RPMI8226 (cell line): ENCODE measurements around the gene ARHGAP44.

Experiments
- DNase-seq: peaks from one replicate; pipeline ENCODE4 v3.0.0-alpha.2; 2015

Gene ARHGAP44

DNA sequence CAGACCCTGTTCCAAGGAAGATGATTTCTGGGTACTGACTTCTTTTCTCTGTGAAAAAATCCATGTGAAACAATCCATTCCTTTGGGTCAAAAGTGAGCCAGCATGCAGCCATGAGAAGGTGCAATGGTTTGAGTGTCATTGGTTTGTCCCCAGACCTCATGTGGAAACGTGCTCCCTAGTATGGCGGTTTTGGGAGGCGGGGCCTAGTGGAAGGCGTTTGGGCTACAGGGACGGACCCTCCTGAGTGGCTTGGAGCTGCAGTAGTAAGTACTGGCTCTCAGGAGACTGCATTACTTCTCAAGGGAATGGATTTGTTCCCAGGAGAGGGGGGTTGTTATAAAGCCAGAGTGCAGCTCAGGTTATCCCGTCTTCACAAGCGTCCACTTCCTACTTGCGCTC, 209.2 kb downstream of the ARHGAP44 start:
- DNase-seq, result no peak

DNA sequence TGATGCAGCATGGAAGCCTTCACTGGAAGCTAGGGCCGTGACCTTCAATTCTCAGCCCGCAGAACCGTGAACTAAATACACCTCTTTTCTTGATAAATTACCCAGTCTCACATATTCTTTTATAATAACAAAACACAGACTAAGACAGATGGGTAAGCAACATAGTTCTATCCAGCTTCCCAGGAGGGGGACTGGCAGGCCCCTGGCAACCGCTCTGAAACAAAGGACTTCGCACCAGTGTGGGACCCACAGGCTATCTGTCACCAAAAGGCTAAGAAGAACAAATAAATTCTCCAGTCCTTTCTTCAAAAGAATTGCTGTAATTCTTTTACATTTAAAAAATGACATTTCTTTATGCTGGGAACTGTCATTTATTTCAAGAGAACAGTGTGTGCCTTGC, 209.6 kb downstream of the ARHGAP44 start:
- no peak for DNase-seq

DNA sequence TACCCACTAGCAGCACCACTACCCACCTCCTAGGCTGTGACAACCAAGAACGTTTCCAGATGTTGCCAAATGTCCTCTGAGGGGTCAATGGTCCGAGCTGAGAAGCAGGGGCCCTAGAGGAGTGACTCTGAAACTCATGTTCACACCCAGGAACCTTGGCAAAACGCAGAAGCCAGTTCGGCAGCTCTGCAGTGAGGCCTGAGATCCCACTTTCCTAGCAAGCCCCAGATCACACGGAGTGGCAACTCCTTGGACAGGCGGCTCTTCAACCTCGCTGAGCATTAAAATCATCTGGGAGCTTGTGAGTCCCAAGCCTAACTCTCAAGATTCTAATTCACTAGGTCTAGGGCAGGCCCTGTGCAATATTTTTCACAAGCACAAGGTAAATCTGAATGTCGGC, 211.3 kb downstream of the ARHGAP44 start:
- no peak for DNase-seq

DNA sequence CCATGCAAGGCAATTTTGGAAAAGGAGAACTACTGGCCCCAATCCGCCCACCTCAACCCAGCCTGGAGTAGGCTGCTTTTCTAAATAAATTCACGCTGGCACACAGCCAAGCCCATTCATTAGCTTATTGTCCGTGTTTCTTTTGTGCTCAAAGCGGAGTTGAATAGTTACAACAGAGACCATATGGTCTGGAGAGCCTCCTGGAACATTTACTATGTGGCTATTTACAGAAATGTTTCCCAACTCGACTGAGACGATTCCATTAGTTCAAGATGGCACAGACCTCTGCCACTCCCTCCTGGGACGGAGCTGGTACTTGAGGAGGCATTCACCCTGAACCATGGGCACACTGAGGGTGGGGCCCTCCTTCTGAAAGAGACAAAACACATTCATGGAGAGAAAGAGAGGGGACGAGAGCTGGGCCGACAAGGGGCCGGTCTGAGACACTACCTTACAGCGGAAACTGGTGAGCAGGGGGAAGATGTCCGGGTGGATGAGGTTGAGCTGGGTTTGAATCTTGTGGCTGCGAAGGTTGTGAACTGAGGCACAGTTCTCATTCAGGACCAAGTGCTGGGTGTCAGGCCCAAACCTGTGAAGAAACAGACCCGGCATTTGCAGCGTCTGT, 212.8 kb downstream of the ARHGAP44 start:
- DNase-seq, result no peak

DNA sequence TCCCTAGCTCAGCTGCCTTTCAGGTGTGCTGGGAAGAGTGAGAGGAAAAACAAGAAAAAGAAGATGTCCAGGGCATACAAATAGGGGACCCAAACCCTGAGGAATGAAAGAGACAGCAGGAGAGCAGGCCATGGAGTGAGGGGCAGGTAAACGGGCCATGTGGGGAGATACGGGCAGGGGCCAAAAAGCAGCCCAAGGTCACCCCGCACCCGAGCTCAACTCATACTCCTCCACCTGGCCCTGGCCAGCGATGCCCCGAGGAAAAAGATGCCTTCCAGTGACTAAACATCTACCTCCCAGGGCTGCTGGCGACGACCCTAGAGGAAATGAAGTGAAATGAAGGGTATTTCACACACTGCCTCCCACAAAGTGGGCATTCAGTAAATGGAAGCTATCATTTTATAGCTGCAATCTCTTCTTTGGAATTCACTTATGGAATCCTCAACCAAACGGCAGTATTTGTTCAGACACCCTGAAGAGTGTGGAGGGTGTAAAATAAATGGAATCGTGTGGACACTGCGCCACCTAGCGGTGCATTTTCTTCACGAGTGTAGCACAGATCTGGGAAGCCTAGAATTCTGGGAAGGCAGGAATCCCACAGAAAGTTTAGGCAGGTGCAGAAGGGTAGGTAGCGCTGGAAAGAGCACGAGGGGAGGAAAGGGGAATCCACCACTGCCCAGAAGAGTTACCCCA, 213.6 kb downstream of the ARHGAP44 start:
- peak; percentile 45 for DNase-seq

DNA sequence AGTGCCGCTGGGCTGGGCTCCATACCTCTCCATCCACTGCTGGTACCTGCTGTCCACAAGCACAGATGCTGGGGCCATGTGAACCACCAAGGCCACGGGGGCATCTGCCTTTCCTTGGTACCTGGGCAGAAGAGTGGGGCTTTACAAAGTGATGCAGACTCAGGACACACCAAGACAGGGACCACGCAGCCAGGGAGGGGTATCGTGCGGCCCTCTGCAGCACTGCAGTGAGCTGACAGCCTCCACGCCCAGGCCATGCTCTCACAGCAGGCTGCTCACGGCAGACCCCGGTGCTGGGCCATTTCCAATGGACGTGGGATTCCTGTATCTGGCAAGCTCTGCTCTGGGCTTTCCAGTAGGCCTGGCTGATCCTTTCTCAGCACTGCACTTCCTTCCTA, 214.2 kb downstream of the ARHGAP44 start:
- no peak for DNase-seq

DNA sequence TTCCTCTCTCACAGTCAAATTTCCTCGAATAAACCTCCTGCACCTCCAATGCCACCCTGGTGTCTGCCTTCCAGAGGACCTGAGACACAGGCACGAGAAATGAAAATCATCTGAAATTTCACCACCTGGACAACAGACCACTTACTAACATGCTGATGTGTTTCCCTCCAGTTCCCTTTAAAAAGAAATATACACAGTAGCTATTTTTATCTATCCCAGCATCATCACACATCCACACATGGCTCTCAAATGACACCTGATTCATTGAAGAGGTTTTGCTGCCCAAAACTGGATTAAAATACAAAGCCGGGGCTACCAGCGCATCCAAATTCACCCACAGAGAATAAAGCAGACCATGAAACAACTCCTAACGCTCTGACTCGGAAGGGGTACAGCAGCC, 214.6 kb downstream of the ARHGAP44 start:
- DNase-seq, result no peak

DNA sequence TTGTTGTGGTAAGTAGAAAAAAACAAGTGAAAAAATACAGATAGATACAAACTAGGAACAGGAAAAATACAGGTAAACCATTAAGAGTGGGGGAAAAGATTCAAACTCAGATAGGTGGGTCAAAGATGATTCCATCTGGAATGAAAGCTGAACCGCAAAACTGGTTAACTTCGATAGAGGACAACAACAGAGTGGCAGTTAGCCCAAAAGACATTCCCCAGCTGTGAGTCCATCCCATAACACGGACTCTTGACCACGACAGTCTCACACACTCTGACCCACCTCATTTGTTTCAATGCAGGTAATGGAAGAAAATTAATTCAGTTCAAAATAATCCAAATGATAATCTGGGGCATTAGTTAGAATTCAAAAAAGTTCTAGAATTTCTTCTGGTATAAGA, 215.0 kb downstream of the ARHGAP44 start:
- no peak for DNase-seq

DNA sequence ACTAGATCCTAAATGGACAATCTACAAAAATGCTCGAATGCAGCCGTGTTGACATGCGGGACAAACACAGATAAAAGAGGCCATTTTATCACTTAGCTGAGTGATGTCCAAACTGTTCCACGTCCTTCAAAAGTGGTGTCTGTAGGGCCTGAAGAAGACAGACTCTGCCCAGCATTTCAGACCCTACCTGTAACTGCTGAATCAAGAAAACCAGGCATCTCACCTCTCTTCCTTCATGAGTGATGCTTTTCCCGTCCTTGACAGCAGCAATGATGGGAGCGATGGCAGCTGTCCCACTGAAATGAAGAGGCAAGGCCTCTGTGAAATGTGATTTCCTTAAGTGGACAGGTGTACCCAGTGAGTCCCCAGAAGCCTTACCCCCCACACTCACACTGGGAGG, 216.2 kb downstream of the ARHGAP44 start:
- DNase-seq, result no peak

DNA sequence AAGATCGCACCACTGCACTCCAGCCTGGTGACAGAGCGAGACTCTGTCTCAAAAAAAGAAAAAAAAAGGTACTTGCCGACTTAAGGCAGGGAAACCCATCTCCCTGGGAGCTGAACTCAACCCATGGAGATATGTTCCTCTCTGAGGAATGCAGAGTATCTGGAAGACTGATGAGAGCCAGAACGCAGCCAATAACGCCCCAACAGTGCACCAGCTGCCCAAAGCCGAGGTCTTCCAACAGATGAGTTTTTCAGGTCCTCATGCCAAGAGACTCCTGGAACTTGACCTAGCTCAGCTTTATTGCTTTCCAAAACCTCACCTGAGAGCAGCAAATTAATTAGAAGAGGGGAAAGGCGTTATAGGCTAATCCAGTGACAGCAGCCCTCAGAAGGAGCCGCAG, 219.2 kb downstream of the ARHGAP44 start:
- DNase-seq, result no peak

DNA sequence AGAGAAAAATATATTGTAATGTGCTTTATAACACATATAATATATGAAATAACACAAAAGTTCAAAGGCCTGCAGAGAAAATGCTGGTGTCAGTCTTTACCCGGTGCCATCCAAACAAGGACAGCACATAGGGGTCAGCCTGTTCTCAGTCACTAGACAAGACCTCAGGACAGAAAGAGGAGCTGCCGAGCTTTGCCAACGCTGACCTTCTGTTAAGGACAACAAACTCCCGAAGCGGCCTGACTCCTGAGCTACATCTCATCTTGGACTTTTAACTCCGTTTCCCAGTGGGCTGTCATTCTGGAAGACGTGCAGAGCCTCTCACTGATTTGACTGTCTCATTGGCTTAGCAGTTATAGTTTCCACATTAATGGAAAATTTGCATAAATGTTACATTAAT, 221.7 kb downstream of the ARHGAP44 start:
- no peak for DNase-seq

DNA sequence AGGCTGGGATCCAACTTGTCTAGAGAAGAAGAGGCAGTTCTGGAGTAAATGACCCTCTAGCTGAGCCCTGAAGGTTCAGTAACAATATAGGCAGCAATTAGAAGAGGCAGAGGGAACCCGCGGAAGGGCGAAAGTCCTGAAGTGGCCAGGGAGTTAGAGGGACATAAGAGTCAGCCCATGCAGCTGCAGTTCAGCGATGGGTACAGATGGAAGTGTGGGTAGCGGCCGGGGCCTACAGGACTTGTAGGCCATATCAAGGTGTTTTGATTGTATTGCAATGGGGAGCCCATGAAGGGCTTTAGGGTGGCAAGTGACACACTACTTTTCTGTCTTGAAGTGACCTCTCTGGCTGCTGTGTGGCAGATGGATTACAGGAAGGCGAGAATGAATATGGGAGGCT, 225.5 kb downstream of the ARHGAP44 start:
- no peak for DNase-seq

DNA sequence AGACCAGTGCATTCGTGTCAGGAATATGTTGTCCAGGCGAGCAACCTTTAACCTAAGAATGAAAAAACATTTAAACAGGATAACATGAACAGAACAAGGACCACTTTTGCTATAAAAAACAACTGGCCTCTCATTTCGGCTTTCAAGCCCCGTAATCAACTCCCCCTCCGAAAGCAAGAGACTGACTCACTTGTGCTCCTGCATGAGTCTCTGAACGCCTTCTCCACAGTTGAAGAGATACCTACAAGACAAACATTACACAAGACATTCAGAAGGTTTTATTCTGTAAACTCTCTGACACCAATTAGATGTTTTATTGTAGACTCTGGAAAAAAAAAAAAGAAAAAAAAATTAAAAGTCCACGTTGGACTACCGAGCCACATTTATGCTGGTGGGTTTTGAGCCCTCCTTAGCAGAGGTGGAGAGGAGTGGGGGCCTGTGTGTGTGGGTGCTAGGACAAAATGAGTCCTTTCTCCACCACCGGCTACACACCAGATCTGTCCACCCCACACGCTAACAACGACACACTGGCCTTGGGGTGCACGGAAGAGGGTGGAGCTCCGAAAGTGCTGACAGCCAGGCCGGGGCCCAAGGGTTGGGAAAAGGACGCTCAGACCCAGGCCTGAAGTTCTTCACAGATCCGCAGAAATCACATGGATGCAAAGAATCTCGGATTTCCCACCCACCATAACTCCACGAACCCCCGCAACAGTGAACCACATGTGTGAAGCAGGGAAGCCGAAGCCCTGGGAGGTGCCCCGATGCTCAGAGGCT, 227.8 kb downstream of the ARHGAP44 start:
- no peak for DNase-seq

DNA sequence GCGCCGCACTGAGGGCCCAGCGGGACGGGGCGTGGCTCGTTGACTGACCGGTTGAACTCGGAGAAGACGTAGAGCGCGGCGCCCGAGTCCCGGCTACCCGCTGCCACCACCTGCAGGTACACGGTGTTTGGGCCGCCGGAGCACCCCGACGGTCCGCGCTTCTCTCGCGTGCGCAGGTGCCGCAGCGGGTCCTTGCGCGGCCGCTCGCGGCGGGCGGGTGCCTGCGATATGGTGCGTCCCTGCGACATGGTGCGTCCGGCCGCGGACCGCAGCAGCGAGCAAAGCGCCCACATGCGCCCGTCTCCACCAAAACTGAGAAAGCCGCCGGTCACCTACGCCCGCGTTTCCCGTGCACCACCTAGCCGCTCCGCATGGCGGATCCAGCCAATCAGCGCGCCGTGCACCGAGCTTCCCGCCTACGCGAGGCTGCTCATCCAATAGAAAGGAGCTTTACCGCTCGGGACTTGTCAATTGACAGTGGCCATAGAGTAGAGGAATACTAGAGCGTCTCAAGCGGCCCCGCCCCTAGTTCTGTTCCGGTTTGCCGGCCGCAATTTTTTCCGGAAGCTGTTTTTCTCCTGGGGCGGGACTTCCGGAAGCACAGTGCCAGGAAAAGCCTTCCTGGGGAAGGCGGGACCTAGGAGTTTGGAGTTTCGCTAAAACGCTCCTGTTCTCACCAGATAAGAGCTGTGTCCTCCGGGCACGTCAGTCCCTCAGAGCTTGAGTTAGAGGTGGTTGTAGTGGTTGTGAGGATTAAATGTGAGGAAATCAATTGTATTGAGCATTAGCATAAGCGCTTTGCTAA, 228.6 kb downstream of the ARHGAP44 start, which contains the start of gene ELAC2:
ELAC2 (minus strand) TSS at position 373 of the 805 bp plus-strand sequence; CDS start at position 293, 80 bp downstream.
- peak; percentile 95 for DNase-seq

DNA sequence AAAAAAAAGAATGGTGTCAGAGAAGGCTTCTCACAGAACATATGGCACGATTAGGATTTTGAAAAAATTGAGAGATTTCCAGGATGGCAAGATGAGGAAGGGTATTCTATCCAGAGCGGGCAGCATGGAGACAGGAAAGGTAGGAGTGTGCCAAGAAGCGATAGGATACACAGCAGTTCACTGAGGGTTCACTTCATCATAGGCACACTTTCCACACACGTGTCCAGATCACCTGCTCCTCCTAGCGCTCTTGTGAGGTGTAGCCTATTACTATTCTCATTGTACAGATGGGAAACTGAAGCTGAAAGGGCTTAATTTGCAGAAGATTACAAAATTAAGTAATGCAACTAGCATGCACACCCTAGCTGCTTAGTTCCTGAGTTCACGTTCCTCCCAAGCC, 234.7 kb downstream of the ARHGAP44 start:
- DNase-seq, result peak; percentile 20

DNA sequence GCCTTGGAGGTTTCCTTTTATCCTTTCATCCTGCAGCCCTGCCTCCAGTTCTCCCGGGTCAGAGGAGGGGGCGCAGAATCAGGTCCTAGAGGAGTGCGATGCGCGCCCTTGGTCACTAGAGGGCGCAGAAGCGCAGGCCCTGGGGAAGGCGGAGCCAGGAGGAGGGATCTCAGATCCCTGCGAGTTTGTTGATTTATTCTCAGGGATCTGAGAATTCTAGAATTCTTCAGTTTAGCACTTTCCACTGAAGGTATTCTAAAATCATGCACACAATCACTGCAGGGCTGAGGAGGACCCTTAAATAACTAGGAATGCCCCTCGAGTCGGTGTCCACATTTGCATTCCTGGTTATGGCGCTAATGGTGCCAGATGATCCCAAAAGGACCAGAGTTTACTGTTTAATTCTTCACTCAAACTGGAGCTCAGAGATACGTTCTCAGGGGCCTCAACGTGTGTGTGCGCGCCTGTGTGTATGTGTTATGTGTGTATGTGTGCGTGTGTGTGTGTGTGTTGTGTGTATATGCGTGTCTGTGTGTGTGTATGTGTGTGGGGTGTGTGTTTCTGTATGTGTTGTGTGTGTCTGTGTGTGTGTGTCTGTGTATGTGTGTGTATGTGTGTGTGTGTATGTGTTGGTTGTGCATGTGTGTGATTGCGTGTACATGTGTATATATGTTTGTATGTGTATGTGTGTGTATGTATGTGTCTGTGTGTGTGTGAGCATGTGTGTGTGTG, 235.4 kb downstream of the ARHGAP44 start:
- DNase-seq, result peak; percentile 67

DNA sequence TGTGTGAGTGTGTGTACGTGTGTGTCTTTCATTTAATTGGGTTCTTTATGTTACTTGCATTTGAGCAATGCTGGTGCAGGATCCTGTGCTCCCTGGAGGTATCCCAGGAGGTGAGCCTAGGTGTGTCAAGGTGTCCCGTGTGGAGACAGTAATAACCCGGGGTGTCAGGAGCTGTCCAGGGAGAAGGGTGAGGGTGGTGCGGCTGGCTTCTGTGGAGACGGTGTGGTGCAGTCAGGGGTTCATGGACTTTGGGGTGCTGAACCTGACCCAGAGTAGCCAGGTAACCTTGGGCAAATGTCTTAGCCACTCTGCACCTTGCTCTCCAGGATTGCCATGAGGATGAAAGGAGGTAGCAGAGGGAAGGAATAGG, 235.9 kb downstream of the ARHGAP44 start:
- no peak for DNase-seq

DNA sequence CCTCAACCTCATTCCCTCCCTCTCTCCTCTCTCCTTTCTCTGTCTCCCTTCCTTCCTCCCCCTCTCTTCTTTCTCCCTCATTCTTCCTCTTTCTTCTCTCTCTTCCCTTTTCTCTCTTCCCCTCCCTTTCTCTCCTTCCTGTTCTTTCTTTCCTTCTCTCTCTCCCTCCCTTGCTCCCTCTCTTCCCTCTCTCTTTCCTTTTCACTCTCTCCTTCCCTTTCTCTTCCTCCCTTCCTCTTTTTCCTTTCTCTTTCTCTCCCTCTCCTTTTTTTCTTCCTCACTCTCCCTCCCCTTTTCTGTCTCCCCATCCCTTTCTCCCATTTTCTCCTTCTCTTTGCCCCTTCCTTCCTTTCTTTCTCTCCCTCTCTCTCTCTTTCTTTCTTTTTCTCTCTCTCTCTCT, 236.4 kb downstream of the ARHGAP44 start:
- DNase-seq, result no peak

DNA sequence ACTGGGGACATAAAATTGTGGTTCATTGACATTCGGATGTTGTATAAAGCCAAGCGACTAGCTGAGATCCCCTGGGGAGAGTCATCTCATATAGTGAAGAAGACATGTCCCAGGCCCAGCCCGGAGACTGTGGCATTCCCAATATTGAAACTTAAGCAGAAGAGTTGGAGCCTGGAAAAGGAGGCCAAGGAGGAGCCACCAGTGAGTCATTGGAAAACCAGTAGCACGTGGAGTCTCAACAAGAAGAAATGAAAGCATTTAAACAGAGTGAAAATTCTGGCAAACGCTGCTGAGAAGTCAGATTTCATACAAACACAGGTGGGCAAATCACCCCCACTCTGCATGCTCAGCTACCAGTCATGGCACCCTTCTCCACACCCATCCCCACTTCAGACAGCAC, 237.9 kb downstream of the ARHGAP44 start:
- DNase-seq, result no peak

DNA sequence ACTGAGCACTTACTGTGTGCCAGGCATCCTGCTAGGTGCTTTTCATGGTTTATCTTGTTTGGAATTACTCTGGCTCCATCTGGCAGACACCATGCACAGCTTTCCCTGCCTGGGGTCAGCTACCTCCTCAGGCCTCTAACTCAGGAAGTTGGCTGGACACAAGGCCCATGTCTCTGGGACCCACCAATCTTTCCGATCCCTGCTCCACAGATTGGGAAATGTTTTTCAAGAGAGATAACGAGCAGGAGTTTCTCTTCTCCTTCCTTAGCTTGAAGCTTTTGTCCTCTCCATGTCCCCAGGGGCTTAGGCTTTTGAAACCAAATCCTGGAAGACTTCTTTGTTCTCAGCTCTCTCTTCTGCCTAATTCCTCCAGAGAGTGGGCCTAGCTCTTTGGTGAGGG, 240.0 kb downstream of the ARHGAP44 start:
- DNase-seq, result no peak

DNA sequence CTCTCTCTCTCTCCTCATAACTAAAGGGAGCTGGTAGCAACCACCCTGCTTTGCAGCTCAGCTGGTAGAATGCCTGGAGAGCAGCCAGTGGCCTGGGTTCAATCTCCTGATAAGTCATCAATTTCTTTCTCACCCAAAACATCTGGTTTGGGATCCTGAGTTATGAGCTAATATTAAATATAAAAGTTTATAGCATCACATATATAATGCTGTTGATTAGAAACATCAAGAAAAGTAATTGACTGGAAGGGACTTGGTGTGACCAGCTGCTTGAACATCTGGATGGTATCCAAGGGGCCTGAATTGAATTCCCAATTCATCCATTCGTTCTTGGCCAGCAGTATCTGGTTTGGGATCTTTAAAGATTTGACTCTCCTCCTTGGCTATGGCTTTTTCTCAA, 240.8 kb downstream of the ARHGAP44 start:
- no peak for DNase-seq

DNA sequence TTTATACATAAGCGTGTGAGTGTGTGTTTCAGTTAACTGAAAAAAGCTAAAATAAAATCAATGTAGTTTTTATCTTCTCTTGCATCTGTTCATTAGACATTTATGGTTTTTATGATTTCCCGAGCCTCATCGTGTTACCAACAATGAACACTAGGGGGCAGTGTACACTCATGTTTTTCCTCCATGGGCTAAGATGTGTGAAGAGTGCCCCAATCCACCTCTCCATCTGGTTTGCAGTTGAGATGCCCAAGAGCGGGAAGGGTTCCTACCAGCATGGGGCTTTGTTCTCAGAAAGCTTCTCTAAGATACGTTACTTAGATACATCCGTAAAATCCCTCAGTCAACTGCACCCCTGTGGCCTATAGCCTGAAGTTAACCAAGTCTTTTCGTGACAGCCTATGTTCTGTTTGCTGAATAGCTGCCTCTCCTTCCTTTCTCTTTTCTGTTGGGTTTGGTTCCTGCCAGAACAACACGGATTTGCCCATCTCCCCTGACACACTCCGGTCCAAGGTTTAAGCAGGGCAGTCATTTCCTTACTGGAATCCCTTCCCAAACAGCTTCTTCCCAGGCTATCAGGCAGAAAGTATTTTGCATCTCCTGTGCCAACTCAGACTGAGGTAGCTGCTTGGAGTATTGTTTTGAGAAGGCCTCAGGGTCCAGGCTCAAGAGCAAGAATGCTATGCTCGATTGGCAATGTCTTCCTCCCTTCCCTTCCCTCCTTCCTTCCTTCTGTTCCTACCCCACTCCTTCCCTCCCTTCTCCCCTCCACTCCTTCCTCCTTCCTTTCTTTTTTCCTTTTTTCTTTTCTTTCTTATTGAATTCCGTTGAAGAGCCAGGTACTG, 241.4 kb downstream of the ARHGAP44 start:
- peak; percentile 45 for DNase-seq
